HG02852 (cell line): ENCODE measurements around the gene PPDPF.

Source experiments
- ATAC-seq: cut with Tn5 transposase; IDR thresholded peaks from one replicate; pipeline ENCODE4 v1.9.1; 2021; ENCODE audit warnings: mild to moderate bottlenecking, moderate library complexity; ENCODE audit not compliant: unreplicated experiment

The PPDPF gene

GRCh38 chr20:63536241-63536977 is 15.8 kb downstream of the PPDPF start:
- ATAC-seq = no peak

GRCh38 chr20:63536997-63537524 is 16.5 kb downstream of the PPDPF start, which contains the start of gene PTK6:
Gene PTK6, minus strand, starts transcription at chr20:63537376. Its CDS starts 62 bp downstream, at chr20:63537314.
- ATAC-seq = peak; percentile 3

- ATAC-seq = peak; percentile 80
These were observed 17.1 kb downstream of the PPDPF start for GRCh38 chr20:63537525-63538203.

- no peak for ATAC-seq
These were observed 17.9 kb downstream of the PPDPF start for GRCh38 chr20:63538204-63539091.

- ATAC-seq = no peak
These were observed 18.5 kb downstream of the PPDPF start for GRCh38 chr20:63539092-63539430.

- ATAC-seq = no peak
These were observed 19.1 kb downstream of the PPDPF start for GRCh38 chr20:63539441-63540370.

- no peak for ATAC-seq
These were observed 20.0 kb downstream of the PPDPF start for GRCh38 chr20:63540417-63541186.

- ATAC-seq = no peak
These were observed 20.8 kb downstream of the PPDPF start for GRCh38 chr20:63541371-63541770.

- no peak for ATAC-seq
These were observed 21.5 kb downstream of the PPDPF start for GRCh38 chr20:63542031-63542559.

GRCh38 chr20:63542696-63543095 is 22.1 kb downstream of the PPDPF start:
- ATAC-seq = no peak

GRCh38 chr20:63543131-63543530 is 22.6 kb downstream of the PPDPF start:
- no peak for ATAC-seq

GRCh38 chr20:63543733-63544132 is 23.2 kb downstream of the PPDPF start:
- ATAC-seq = no peak

GRCh38 chr20:63544241-63544957 is 23.8 kb downstream of the PPDPF start:
- ATAC-seq = no peak

- ATAC-seq = no peak
These were observed 24.5 kb downstream of the PPDPF start for GRCh38 chr20:63544958-63545516.

GRCh38 chr20:63545814-63546213 is 25.2 kb downstream of the PPDPF start:
- ATAC-seq = no peak

- ATAC-seq = no peak
These were observed 25.8 kb downstream of the PPDPF start for GRCh38 chr20:63546256-63546955.

- no peak for ATAC-seq
These were observed 26.6 kb downstream of the PPDPF start for GRCh38 chr20:63546956-63547724.
